Effector memory CD4-positive, alpha-beta T cell (primary cell): ENCODE measurements around the gene TENM4.

Experiments used
- DNase-seq, 3 donors: peaks; one replicate each; pipeline ENCODE4 v3.0.0-alpha.2; 2020
- H3K27ac ChIP-seq: 2 replicates; pipeline ENCODE4 v1.7.0; 2013; ENCODE audit warnings: mild to moderate bottlenecking, low read length, moderate library complexity; ENCODE audit not compliant: insufficient read depth, poor library complexity, severe bottlenecking
- H3K27me3 ChIP-seq: replicated peaks from 2 replicates; pipeline ENCODE4 v1.7.0; 2013; ENCODE audit warnings: mild to moderate bottlenecking, low read length; ENCODE audit not compliant: insufficient read depth, control insufficient read depth, poor library complexity, severe bottlenecking
- H3K36me3 ChIP-seq: 2 replicates; pipeline ENCODE4 v1.7.0; 2013; ENCODE audit warnings: mild to moderate bottlenecking, low read length, moderate library complexity; ENCODE audit not compliant: control insufficient read depth, insufficient read depth
- H3K4me1 ChIP-seq: 2 replicates; pipeline ENCODE4 v1.7.0; 2013; ENCODE audit warnings: low read length, mild to moderate bottlenecking; ENCODE audit not compliant: control insufficient read depth, insufficient read depth, poor library complexity, severe bottlenecking
- H3K4me3 ChIP-seq: 2 replicates; pipeline ENCODE4 v1.7.0; 2013; ENCODE audit warnings: low read length, low read depth, mild to moderate bottlenecking; ENCODE audit not compliant: insufficient read depth, poor library complexity, severe bottlenecking
- H3K9me3 ChIP-seq: 2 replicates; pipeline ENCODE4 v1.7.0; 2013; ENCODE audit warnings: mild to moderate bottlenecking, low read length, moderate library complexity; ENCODE audit not compliant: control insufficient read depth

TENM4 gene

GRCh38 chr11:79094616-79095015, 346.2 kb downstream of the TENM4 start:
- DNase-seq, result no peak
- no peaks in the 10 kb centered on the region for H3K9me3 ChIP-seq
- no peaks in the 10 kb centered on the region for H3K27me3 ChIP-seq
- no peak overlapping the region for H3K4me3 ChIP-seq
- H3K4me1 ChIP-seq, result no peaks in the 10 kb centered on the region
- no peaks in the 10 kb centered on the region for H3K36me3 ChIP-seq
- no peak overlapping the region for H3K27ac ChIP-seq

GRCh38 chr11:79092791-79093353, 348.0 kb downstream of the TENM4 start:
- no peak for DNase-seq
- no peaks in the 10 kb centered on the region for H3K4me1 ChIP-seq
- no peak overlapping the region for H3K4me3 ChIP-seq
- no peak overlapping the region for H3K27ac ChIP-seq
- no peaks in the 10 kb centered on the region for H3K9me3 ChIP-seq
- no peaks in the 10 kb centered on the region for H3K36me3 ChIP-seq
- no peaks in the 10 kb centered on the region for H3K27me3 ChIP-seq

- H3K27me3 ChIP-seq, result no peaks in the 10 kb centered on the region
- no peak for DNase-seq
- H3K4me1 ChIP-seq, result no peaks in the 10 kb centered on the region
- H3K9me3 ChIP-seq, result no peaks in the 10 kb centered on the region
- no peaks in the 10 kb centered on the region for H3K36me3 ChIP-seq
- no peak overlapping the region for H3K27ac ChIP-seq
- no peak overlapping the region for H3K4me3 ChIP-seq
Measured at GRCh38 chr11:79090191-79090705, 350.6 kb downstream of the TENM4 start.

- DNase-seq, result no peak
Measured at GRCh38 chr11:79089601-79090000, 351.2 kb downstream of the TENM4 start.

GRCh38 chr11:79088967-79089366, 351.9 kb downstream of the TENM4 start:
- Histone ChIP-seq H3K27ac (no peak overlapping the region), H3K36me3 (no peaks in the 10 kb centered on the region), H3K27me3 (no peaks in the 10 kb centered on the region), H3K4me3 (no peak overlapping the region), H3K4me1 (no peaks in the 10 kb centered on the region), H3K9me3 (no peaks in the 10 kb centered on the region)
- no peak for DNase-seq

More at GRCh38 chr11:79089601-79090000, 351.2 kb downstream of the TENM4 start:
- Histone ChIP-seq H3K27me3 (no peaks in the 10 kb centered on the region), H3K9me3 (no peaks in the 10 kb centered on the region), H3K4me3 (no peak overlapping the region), H3K27ac (no peak overlapping the region), H3K4me1 (no peaks in the 10 kb centered on the region), H3K36me3 (no peaks in the 10 kb centered on the region)

GRCh38 chr11:79087961-79088318, 352.9 kb downstream of the TENM4 start:
- Histone ChIP-seq H3K9me3 (no peaks in the 10 kb centered on the region), H3K27ac (no peak overlapping the region), H3K27me3 (no peaks in the 10 kb centered on the region), H3K4me1 (no peaks in the 10 kb centered on the region), H3K4me3 (no peak overlapping the region), H3K36me3 (no peaks in the 10 kb centered on the region)
- DNase-seq, result no peak

- no peaks in the 10 kb centered on the region for H3K4me1 ChIP-seq
- H3K9me3 ChIP-seq, result no peaks in the 10 kb centered on the region
- H3K4me3 ChIP-seq, result no peak overlapping the region
- no peaks in the 10 kb centered on the region for H3K27me3 ChIP-seq
- no peak overlapping the region for H3K27ac ChIP-seq
- H3K36me3 ChIP-seq, result no peaks in the 10 kb centered on the region
- no peak for DNase-seq
Measured at GRCh38 chr11:79087238-79087960, 353.4 kb downstream of the TENM4 start.

GRCh38 chr11:79086056-79086455, 354.8 kb downstream of the TENM4 start:
- H3K27me3 ChIP-seq, result no peaks in the 10 kb centered on the region
- H3K4me3 ChIP-seq, result no peak overlapping the region
- no peaks in the 10 kb centered on the region for H3K4me1 ChIP-seq
- H3K27ac ChIP-seq, result no peak overlapping the region
- H3K9me3 ChIP-seq, result no peaks in the 10 kb centered on the region
- DNase-seq, result no peak
- H3K36me3 ChIP-seq, result no peaks in the 10 kb centered on the region

- no peaks in the 10 kb centered on the region for H3K27me3 ChIP-seq
- H3K4me1 ChIP-seq, result no peaks in the 10 kb centered on the region
- H3K27ac ChIP-seq, result no peak overlapping the region
- no peaks in the 10 kb centered on the region for H3K9me3 ChIP-seq
- H3K4me3 ChIP-seq, result no peak overlapping the region
- H3K36me3 ChIP-seq, result no peaks in the 10 kb centered on the region
- no peak for DNase-seq
Measured at GRCh38 chr11:79084382-79084781, 356.4 kb downstream of the TENM4 start.

- no peak for DNase-seq
- H3K4me1 ChIP-seq, result no peaks in the 10 kb centered on the region
- H3K36me3 ChIP-seq, result no peaks in the 10 kb centered on the region
- no peaks in the 10 kb centered on the region for H3K27me3 ChIP-seq
- H3K4me3 ChIP-seq, result no peak overlapping the region
- H3K9me3 ChIP-seq, result no peaks in the 10 kb centered on the region
- no peak overlapping the region for H3K27ac ChIP-seq
Measured at GRCh38 chr11:79083352-79083751, 357.5 kb downstream of the TENM4 start.
